Loucy (cell line): ENCODE measurements around the gene MBP.

Source experiments
- EZH2phosphoT487 ChIP-seq: fragments of 200-600 bp; IDR thresholded peaks from 2 replicates; pipeline ENCODE4 v1.6.1; 2018; ENCODE audit warnings: antibody characterized with exemption, mild to moderate bottlenecking, moderate library complexity, borderline replicate concordance
- TF ChIP-seq, protein P1 (sequence below): fragments of 200-600 bp; sonication (generic); conservative IDR thresholded peaks from 2 replicates; pipeline ENCODE4 v1.5.1; 2014; ENCODE audit warnings: mild to moderate bottlenecking, antibody characterized with exemption, low read length

DNA sequence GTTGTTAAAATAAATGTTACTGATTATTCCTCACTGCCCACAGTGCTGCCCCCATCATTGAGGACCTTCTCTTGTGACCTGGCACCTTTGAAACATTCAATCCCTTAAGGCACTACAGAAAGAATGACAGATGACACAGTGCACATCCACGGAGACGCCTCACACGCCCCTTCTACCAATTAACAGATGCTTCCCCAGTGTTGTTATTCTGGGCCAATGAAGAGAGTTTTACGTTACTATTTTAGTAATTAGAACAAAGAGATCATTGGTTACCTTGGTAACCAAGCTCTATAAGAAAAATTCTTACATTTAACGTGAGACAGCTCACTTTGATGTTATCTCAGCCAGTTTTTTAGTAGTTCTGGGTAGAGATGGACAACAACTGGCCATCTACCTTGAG is 158.2 kb downstream of the MBP start:
- TF ChIP-seq, protein P1, sequence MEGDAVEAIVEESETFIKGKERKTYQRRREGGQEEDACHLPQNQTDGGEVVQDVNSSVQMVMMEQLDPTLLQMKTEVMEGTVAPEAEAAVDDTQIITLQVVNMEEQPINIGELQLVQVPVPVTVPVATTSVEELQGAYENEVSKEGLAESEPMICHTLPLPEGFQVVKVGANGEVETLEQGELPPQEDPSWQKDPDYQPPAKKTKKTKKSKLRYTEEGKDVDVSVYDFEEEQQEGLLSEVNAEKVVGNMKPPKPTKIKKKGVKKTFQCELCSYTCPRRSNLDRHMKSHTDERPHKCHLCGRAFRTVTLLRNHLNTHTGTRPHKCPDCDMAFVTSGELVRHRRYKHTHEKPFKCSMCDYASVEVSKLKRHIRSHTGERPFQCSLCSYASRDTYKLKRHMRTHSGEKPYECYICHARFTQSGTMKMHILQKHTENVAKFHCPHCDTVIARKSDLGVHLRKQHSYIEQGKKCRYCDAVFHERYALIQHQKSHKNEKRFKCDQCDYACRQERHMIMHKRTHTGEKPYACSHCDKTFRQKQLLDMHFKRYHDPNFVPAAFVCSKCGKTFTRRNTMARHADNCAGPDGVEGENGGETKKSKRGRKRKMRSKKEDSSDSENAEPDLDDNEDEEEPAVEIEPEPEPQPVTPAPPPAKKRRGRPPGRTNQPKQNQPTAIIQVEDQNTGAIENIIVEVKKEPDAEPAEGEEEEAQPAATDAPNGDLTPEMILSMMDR: no peak
- TF ChIP-seq EZH2phosphoT487: no peak
